Measurements from ENCODE around the gene ZKSCAN3. TPM values are rescaled to one million over a fixed set of nuclear protein-coding genes. Genes with fewer than 3 reads are reported as not detected.
"Not testable (repeated sequence)": the region's sequence is repeated elsewhere in the genome, so short reads cannot be mapped to it uniquely, and the experiment has no call there.

Gene ZKSCAN3
- total and polyA plus RNA-seq, 4 experiments from 2014 or later = 2.3 to 12.6 (median 8.3) TPM

DNA sequence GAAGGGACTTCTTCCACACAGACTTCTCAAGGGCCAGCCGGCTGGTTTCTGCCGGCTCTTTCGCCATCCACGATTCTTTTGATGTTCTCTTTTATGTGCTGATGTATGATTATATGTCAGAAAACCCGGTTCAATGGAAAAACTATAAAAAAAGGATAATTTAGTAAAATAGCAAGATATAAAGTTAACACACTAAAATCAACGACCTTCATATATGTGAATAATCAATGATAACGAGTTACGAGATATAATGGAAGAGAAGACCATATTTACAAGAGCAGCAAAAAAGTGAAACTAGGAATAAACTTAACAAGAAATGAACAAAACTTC is 50.3 kb downstream of the ZKSCAN3 start:
- Mint-ChIP-seq H3K36me3 (peaks cover 25 to 33% of the 10 kb centered on the region in 2 donors), H3K27ac (peak overlapping the region; percentile 30 to 94 (median 88)), H3K9me3 (peaks cover 0 to 6% (median 0%) of the 10 kb centered on the region in 8 donors), H3K4me1 (peaks cover 17 to 53% (median 37%) of the 10 kb centered on the region in 4 donors), H3K4me3 (peak overlapping the region; percentile 94 to 96 (median 95)), H3K27me3 (peaks cover 8 to 12% of the 10 kb centered on the region in 2 donors)
- Histone ChIP-seq H3K36me3 (ENCODE audit: insufficient read depth, low read length) (no peaks in the 10 kb centered on the region), H3K4me1 (ENCODE audit: insufficient read depth, low read length) (peaks cover 41% of the 10 kb centered on the region), H3K9me3 (ENCODE audit: control insufficient read depth in 1 of 2, low read length in 2 of 2) (no peaks in the 10 kb centered on the region), H3K27me3 (ENCODE audit: insufficient read depth, low read length) (no peaks in the 10 kb centered on the region), H3K4me3 (ENCODE audit: low read length in 2 of 2) (peak overlapping the region; percentile 81 to 91), H3K27ac (ENCODE audit: low read depth, low read length) (no peak overlapping the region)
- ChIA-PET POLR2A (ENCODE audit: partially characterized antibody) (interaction anchor here (1.4 to 2.2 kb wide), 2 partner anchors 258 to 263 kb away, joined by 4 to 10 read pairs; partner anchors contain the start of gene ZKSCAN8), CTCF (ENCODE audit: partially characterized antibody) (no interaction called here)
- no peak for DNase-seq
- intact Hi-C loops (cut with micrococcal nuclease) = no loop called here

- Mint-ChIP-seq H3K27ac (no peak overlapping the region), H3K4me1 (peaks cover 12 to 42% (median 28%) of the 10 kb centered on the region in 4 donors), H3K27me3 (peaks cover 10 to 19% of the 10 kb centered on the region in 2 donors), H3K9me3 (peaks cover 0 to 6% (median 0%) of the 10 kb centered on the region in 8 donors), H3K4me3 (peak overlapping the region in 4 of 8 donors; percentile 13 to 68 (median 29)), H3K36me3 (peaks cover 21 to 25% of the 10 kb centered on the region in 2 donors)
- H3K9me3 ChIP-seq (ENCODE audit: control insufficient read depth in 1 of 2, low read length in 2 of 2) = no peaks in the 10 kb centered on the region
- ChIA-PET POLR2A (ENCODE audit: partially characterized antibody) (interaction anchor here (0.7 to 1.4 kb wide), 2 partner anchors 18 to 264 kb away, joined by 3 to 4 read pairs; no protein-coding TSS in a partner anchor), CTCF (ENCODE audit: partially characterized antibody) (no interaction called here)
- H3K36me3 ChIP-seq (ENCODE audit: insufficient read depth, low read length) = no peaks in the 10 kb centered on the region
- intact Hi-C loops (cut with micrococcal nuclease) = no loop called here
- DNase-seq = no peak
- H3K4me1 ChIP-seq (ENCODE audit: insufficient read depth, low read length) = peaks cover 31% of the 10 kb centered on the region
- no peak overlapping the region for H3K4me3 ChIP-seq (ENCODE audit: low read length in 2 of 2)
- no peak overlapping the region for H3K27ac ChIP-seq (ENCODE audit: low read depth, low read length)
- no peaks in the 10 kb centered on the region for H3K27me3 ChIP-seq (ENCODE audit: insufficient read depth, low read length)
Observed at GRCh38 chr6:28401172-28401571, 51.4 kb downstream of the ZKSCAN3 start.

DNA sequence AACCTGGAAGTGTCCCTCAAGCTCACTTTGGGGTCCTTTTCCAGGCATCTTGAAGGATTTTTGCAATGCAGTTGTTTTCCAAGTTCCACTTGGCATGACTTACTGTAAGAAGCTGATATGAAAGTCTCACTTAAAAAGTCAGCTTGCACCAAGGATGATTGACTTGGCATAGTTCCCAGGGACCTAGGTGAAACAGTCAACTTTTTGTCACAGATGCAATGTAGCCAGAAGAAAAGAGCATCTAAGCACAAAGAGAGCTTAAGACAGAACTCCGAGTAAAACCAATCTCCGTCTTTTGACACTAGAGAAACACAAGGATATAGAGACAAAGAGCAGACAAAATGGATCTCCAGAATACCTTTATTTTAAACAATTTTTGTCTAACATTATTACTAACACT is 52.5 kb downstream of the ZKSCAN3 start:
- H3K4me1 ChIP-seq (ENCODE audit: insufficient read depth, low read length) = peaks cover 21% of the 10 kb centered on the region
- Mint-ChIP-seq H3K4me3 (no peak overlapping the region), H3K27ac (peak overlapping the region in 1 of 7 donors; percentile 11), H3K4me1 (peaks cover 9 to 32% (median 20%) of the 10 kb centered on the region in 4 donors), H3K9me3 (peaks cover 0 to 6% (median 0%) of the 10 kb centered on the region in 8 donors), H3K36me3 (peaks cover 11 to 17% of the 10 kb centered on the region in 2 donors), H3K27me3 (peaks cover 12 to 21% of the 10 kb centered on the region in 2 donors)
- ChIA-PET CTCF (ENCODE audit: partially characterized antibody) (interaction anchor here (0.7 kb wide), 1 partner anchor 8 kb away, joined by 4 read pairs; no protein-coding TSS in a partner anchor), POLR2A (ENCODE audit: partially characterized antibody) (no interaction called here)
- intact Hi-C loops (cut with micrococcal nuclease) = no loop called here
- no peak overlapping the region for H3K27ac ChIP-seq (ENCODE audit: low read depth, low read length)
- no peaks in the 10 kb centered on the region for H3K27me3 ChIP-seq (ENCODE audit: insufficient read depth, low read length)
- no peak for DNase-seq
- H3K9me3 ChIP-seq (ENCODE audit: control insufficient read depth in 1 of 2, low read length in 2 of 2) = no peaks in the 10 kb centered on the region
- H3K4me3 ChIP-seq (ENCODE audit: low read length in 2 of 2) = no peak overlapping the region
- H3K36me3 ChIP-seq (ENCODE audit: insufficient read depth, low read length) = no peaks in the 10 kb centered on the region

DNA sequence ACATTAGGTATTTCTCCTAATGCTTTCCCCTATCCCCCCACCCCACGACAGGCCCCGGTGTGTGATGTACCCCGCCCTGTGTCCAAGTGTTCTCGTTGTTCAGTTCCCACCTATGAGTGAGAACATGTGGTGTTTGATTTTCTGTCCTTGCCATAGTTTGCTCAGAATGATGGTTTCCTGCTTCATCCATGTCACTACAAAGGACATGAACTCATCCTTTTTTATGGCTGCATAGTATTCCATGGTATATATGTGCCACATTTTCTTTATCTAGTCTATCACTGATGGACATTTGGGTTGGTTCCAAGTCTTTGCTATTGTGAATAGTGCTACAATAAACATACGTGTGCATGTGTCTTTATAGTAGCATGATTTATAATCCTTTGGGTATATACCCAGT is 54.2 kb downstream of the ZKSCAN3 start:
- H3K4me3 Mint-ChIP-seq; H3K27me3 ChIP-seq (ENCODE audit: insufficient read depth, low read length); POLR2A ChIA-PET (ENCODE audit: partially characterized antibody); H3K9me3 Mint-ChIP-seq; H3K27ac Mint-ChIP-seq; DNase-seq; intact Hi-C loops (cut with micrococcal nuclease); H3K36me3 Mint-ChIP-seq; H3K9me3 ChIP-seq (ENCODE audit: control insufficient read depth in 1 of 2, low read length in 2 of 2); H3K27ac ChIP-seq (ENCODE audit: low read depth, low read length); H3K4me1 ChIP-seq (ENCODE audit: insufficient read depth, low read length); H3K4me3 ChIP-seq (ENCODE audit: low read length in 2 of 2); H3K36me3 ChIP-seq (ENCODE audit: insufficient read depth, low read length): not testable (repeated sequence)
- Mint-ChIP-seq H3K27me3 (peaks cover 20 to 21% of the 10 kb centered on the region in 2 donors), H3K4me1 (peaks cover 0 to 18% (median 9%) of the 10 kb centered on the region in 4 donors)
- CTCF ChIA-PET (ENCODE audit: partially characterized antibody) = interaction anchor here (1.4 kb wide), 1 partner anchor 137 kb away, joined by 4 read pairs; the partner anchor contains the start of gene ZSCAN26

DNA sequence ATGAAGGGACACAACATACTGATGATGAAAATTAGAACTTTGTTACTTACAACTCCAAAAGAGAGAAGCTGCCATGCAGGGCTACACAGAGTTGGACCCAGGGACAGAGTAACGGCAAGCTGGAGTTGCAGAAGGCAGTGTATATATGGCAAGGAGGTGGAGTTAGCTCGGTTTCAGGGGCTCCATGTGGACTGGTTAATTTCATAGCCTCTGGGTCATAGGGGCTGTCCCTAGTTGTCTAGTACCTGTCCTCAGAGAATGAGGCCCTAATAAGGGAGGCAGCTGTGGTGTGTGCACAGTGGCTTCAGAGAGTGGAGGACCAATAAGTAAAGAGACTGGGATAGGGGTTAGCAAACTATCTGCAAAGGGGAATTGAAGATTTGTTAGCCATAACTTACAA is 57.7 kb downstream of the ZKSCAN3 start:
- no peak overlapping the region for H3K27ac Mint-ChIP-seq
- no peak overlapping the region for H3K4me3 ChIP-seq (ENCODE audit: low read length in 2 of 2)
- H3K4me1 Mint-ChIP-seq = no peaks in the 10 kb centered on the region
- ChIA-PET POLR2A (ENCODE audit: partially characterized antibody) (no interaction called here), CTCF (ENCODE audit: partially characterized antibody) (no interaction called here)
- intact Hi-C loops (cut with micrococcal nuclease) = no loop called here
- no peak overlapping the region for H3K27ac ChIP-seq (ENCODE audit: low read depth, low read length)
- peaks cover 32 to 35% of the 10 kb centered on the region in 2 donors for H3K27me3 Mint-ChIP-seq
- no peak overlapping the region for H3K4me3 Mint-ChIP-seq
- H3K27me3 ChIP-seq (ENCODE audit: insufficient read depth, low read length) = no peaks in the 10 kb centered on the region
- no peaks in the 10 kb centered on the region for H3K36me3 Mint-ChIP-seq
- no peaks in the 10 kb centered on the region for H3K36me3 ChIP-seq (ENCODE audit: insufficient read depth, low read length)
- no peak for DNase-seq
- H3K9me3 ChIP-seq (ENCODE audit: control insufficient read depth in 1 of 2, low read length in 2 of 2) = no peaks in the 10 kb centered on the region
- H3K9me3 Mint-ChIP-seq = peaks cover 0 to 14% (median 0%) of the 10 kb centered on the region in 8 donors
- H3K4me1 ChIP-seq (ENCODE audit: insufficient read depth, low read length) = no peaks in the 10 kb centered on the region

DNA sequence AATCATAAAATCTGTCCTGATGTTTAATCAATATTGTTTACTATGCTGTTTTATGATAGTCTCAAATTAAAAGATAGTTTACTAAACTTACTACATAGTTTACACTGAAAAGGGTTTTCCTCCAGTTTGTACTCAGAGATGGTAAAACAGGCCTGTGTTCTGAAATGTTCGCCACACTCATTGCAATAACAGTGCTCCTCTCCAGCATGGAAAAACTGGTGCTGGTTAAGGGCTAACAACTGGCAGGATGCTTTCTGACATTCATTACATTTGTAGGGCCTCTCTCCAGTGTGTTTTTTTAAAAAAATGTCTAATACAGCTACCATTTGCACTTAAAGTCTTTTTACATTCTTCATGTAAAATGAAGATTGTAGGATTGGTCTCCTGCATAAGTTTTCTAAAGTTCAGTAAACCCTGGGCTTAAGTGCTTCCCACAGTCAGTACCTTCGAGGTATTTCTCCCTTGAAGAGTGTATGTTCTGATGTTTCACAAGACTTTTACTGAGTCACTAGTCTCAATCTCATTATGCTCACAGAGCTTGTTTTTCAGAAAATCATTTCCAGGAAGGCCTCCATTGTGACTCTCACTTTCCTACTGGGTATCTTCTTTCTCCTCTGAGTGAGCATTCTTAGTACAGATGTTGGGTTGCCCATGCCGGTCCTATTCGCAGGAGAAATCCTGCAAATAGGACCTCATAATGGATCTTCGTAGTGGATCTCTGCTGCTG is 58.5 kb downstream of the ZKSCAN3 start:
- Mint-ChIP-seq H3K4me1 (no peaks in the 10 kb centered on the region), H3K9me3 (peaks cover 0 to 14% (median 0%) of the 10 kb centered on the region in 8 donors), H3K27ac (peak overlapping the region in 1 of 7 donors; percentile 53), H3K36me3 (no peaks in the 10 kb centered on the region), H3K4me3 (no peak overlapping the region), H3K27me3 (peaks cover 34 to 35% of the 10 kb centered on the region in 2 donors)
- ChIA-PET POLR2A (ENCODE audit: partially characterized antibody) (no interaction called here), CTCF (ENCODE audit: partially characterized antibody) (no interaction called here)
- Histone ChIP-seq H3K36me3 (ENCODE audit: insufficient read depth, low read length) (no peaks in the 10 kb centered on the region), H3K4me1 (ENCODE audit: insufficient read depth, low read length) (no peaks in the 10 kb centered on the region), H3K9me3 (ENCODE audit: control insufficient read depth in 1 of 2, low read length in 2 of 2) (no peaks in the 10 kb centered on the region), H3K27me3 (ENCODE audit: insufficient read depth, low read length) (no peaks in the 10 kb centered on the region), H3K27ac (ENCODE audit: low read depth, low read length) (no peak overlapping the region), H3K4me3 (ENCODE audit: low read length in 2 of 2) (no peak overlapping the region)
- no peak for DNase-seq
- intact Hi-C loops (cut with micrococcal nuclease) = no loop called here

DNA sequence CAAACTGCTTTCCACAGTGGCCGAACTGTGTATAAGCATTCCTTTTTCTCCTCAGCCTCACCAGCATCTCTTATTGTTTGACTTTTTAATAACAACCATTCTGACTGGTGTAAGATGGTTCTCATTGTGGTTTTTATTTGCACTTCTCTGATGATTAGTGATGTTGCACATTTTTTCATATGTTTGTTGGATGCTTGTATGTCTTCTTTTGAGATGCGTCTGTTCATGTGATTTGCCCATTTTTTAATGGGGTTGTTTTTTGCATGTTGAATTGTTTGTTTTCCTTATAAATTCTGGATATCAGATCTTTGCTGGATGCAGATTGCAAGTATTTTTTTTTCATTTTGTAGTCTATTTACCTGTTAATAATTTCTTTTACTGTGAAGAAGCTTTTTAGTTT is 61.0 kb downstream of the ZKSCAN3 start:
- POLR2A ChIA-PET (ENCODE audit: partially characterized antibody) = no interaction called here

More for the DNA sequence above, 61.0 kb downstream of the ZKSCAN3 start:
- intact Hi-C loops (cut with micrococcal nuclease) = no loop called here
- H3K27me3 Mint-ChIP-seq = peaks cover 24 to 29% of the 10 kb centered on the region in 2 donors
- no peak overlapping the region for H3K27ac Mint-ChIP-seq
- Histone ChIP-seq H3K27ac (ENCODE audit: low read depth, low read length) (no peak overlapping the region), H3K9me3 (ENCODE audit: control insufficient read depth in 1 of 2, low read length in 2 of 2) (no peaks in the 10 kb centered on the region), H3K4me3 (ENCODE audit: low read length in 2 of 2) (no peak overlapping the region), H3K36me3 (ENCODE audit: insufficient read depth, low read length) (no peaks in the 10 kb centered on the region), H3K27me3 (ENCODE audit: insufficient read depth, low read length) (no peaks in the 10 kb centered on the region), H3K4me1 (ENCODE audit: insufficient read depth, low read length) (no peaks in the 10 kb centered on the region)
- peaks cover 0 to 8% (median 0%) of the 10 kb centered on the region in 8 donors for H3K9me3 Mint-ChIP-seq
- no peaks in the 10 kb centered on the region for H3K4me1 Mint-ChIP-seq
- H3K36me3 Mint-ChIP-seq = no peaks in the 10 kb centered on the region
- no peak for DNase-seq
- H3K4me3 Mint-ChIP-seq = no peak overlapping the region
- CTCF ChIA-PET (ENCODE audit: partially characterized antibody) = interaction anchor here (0.7 kb wide), 1 partner anchor 528 kb away, joined by 3 read pairs; no protein-coding TSS in a partner anchor

All from CD4-positive, alpha-beta memory T cell (primary cell).